HEK293 (cell line): Measurements from ENCODE around the gene AARS2.
A peak's percentile ranks its signal among the peaks of the same experiment; 100 is the strongest.
"Not testable (repeated sequence)": the region's sequence is repeated elsewhere in the genome, so short reads cannot be mapped to it uniquely, and the experiment has no call there.

Experiments
- CTCF ChIA-PET: fragments of 350-600 bp; formaldehyde crosslinking; extraction: SDS; loops from one replicate; lab custom pipeline; 2021; ENCODE audit warnings: antibody characterized with exemption; lab: Yijun Ruan, JAX
- POLR2A ChIA-PET: fragments of 300-600 bp; formaldehyde crosslinking; extraction: SDS; loops from one replicate; lab custom pipeline; 2020; ENCODE audit warnings: antibody characterized with exemption, inconsistent platforms; lab: Yijun Ruan, JAX
- H3K27ac ChIP-seq: fragments of 200-500 bp; sonication (Bioruptor generic); 2 replicates; pipeline ENCODE4 v1.5.1; 2014; ENCODE audit warnings: low read depth, low read length, control low read depth, inconsistent platforms; ENCODE audit errors: extremely low read depth
- H3K36me3 ChIP-seq, 2 experiments: fragments of 200-500 bp in 1 of 2; sonication (Bioruptor generic) in 1 of 2; 1 replicate in 1 of 2; 2 replicates in 1 of 2; pipeline ENCODE4 v1.5.1; 2014 to 2017; ENCODE audit warnings: inconsistent platforms in 2 of 2, low read length in 2 of 2; ENCODE audit not compliant: control insufficient read depth in 2 of 2, insufficient read depth in 1 of 2
- H3K4me1 ChIP-seq: fragments of 200-500 bp; sonication (Bioruptor generic); 2 replicates; pipeline ENCODE4 v1.5.1; 2014; ENCODE audit warnings: mild to moderate bottlenecking, low read length, inconsistent platforms; ENCODE audit not compliant: control insufficient read depth, insufficient read depth
- H3K4me3 ChIP-seq: 2 replicates; pipeline ENCODE4 v1.5.1; 2011; ENCODE audit warnings: low read depth, mild to moderate bottlenecking, control low read depth, low read length, moderate library complexity
- H3K9me3 ChIP-seq: fragments of 200-500 bp; sonication (Bioruptor generic); 2 replicates; pipeline ENCODE4 v1.5.1; 2014; ENCODE audit warnings: low read depth, low read length, inconsistent platforms; ENCODE audit not compliant: control insufficient read depth, insufficient read depth
- KLF1 ChIP-seq: fragments of 450-650 bp; formaldehyde crosslinking; IDR thresholded peaks from 2 replicates; pipeline ENCODE4 v1.5.1; 2016; ENCODE audit warnings: missing biosample characterization, missing genetic modification characterization
- KLF9 ChIP-seq: fragments of 450-650 bp; formaldehyde crosslinking; IDR thresholded peaks from 2 replicates; pipeline ENCODE4 v1.5.1; 2016; ENCODE audit warnings: missing biosample characterization, missing genetic modification characterization, low read depth
- SP2 ChIP-seq: fragments of 450-650 bp; formaldehyde crosslinking; IDR thresholded peaks from 2 replicates; pipeline ENCODE4 v1.5.1; 2016; ENCODE audit warnings: missing biosample characterization, missing genetic modification characterization
- YY2 ChIP-seq: fragments of 450-650 bp; formaldehyde crosslinking; IDR thresholded peaks from 2 replicates; pipeline ENCODE4 v1.5.1; 2016; ENCODE audit warnings: missing biosample characterization, missing genetic modification characterization
- ZNF146 ChIP-seq: fragments of 450-650 bp; formaldehyde crosslinking; IDR thresholded peaks from 2 replicates; pipeline ENCODE4 v1.5.1; 2016; ENCODE audit warnings: missing biosample characterization, missing genetic modification characterization
- ZNF157 ChIP-seq: fragments of 450-650 bp; formaldehyde crosslinking; IDR thresholded peaks from 2 replicates; pipeline ENCODE4 v1.5.1; 2016; ENCODE audit warnings: missing biosample characterization, missing genetic modification characterization
- ZNF19 ChIP-seq: fragments of 450-650 bp; formaldehyde crosslinking; IDR thresholded peaks from 2 replicates; pipeline ENCODE4; 2016; ENCODE audit warnings: missing biosample characterization, missing genetic modification characterization, low read depth
- ZNF23 ChIP-seq: fragments of 450-650 bp; formaldehyde crosslinking; IDR thresholded peaks from 2 replicates; pipeline ENCODE4 v1.5.1; 2016; ENCODE audit warnings: missing biosample characterization, missing genetic modification characterization, borderline replicate concordance
- ZNF341 ChIP-seq: fragments of 450-650 bp; formaldehyde crosslinking; IDR thresholded peaks from 2 replicates; pipeline ENCODE4; 2016; ENCODE audit warnings: low read depth, missing biosample characterization, missing genetic modification characterization
- ZNF426 ChIP-seq: fragments of 450-650 bp; formaldehyde crosslinking; IDR thresholded peaks from 2 replicates; pipeline ENCODE4 v1.5.1; 2017; ENCODE audit warnings: missing biosample characterization, missing genetic modification characterization, mild to moderate bottlenecking, inconsistent platforms, moderate library complexity
- ZNF510 ChIP-seq: fragments of 450-650 bp; formaldehyde crosslinking; IDR thresholded peaks from 2 replicates; pipeline ENCODE4 v1.5.1; 2018; ENCODE audit warnings: mild to moderate bottlenecking, missing genetic modification characterization, missing biosample characterization; ENCODE audit not compliant: insufficient replicate concordance
- ZNF600 ChIP-seq: fragments of 450-650 bp; formaldehyde crosslinking; IDR thresholded peaks from 2 replicates; pipeline ENCODE4 v1.5.1; 2016; ENCODE audit warnings: missing biosample characterization, missing genetic modification characterization
- ZNF660 ChIP-seq: fragments of 450-650 bp; IDR thresholded peaks from 2 replicates; pipeline ENCODE4 v1.5.1; 2018; ENCODE audit warnings: missing biosample characterization, mild to moderate bottlenecking, missing genetic modification characterization
- ZNF785 ChIP-seq: fragments of 450-650 bp; formaldehyde crosslinking; IDR thresholded peaks from 2 replicates; pipeline ENCODE4 v1.5.1; 2016; ENCODE audit warnings: missing biosample characterization, missing genetic modification characterization
- ZNF792 ChIP-seq: fragments of 450-650 bp; formaldehyde crosslinking; IDR thresholded peaks from 2 replicates; pipeline ENCODE4 v1.5.1; 2016; ENCODE audit warnings: missing biosample characterization, missing genetic modification characterization
- ZXDB ChIP-seq: fragments of 450-650 bp; formaldehyde crosslinking; IDR thresholded peaks from 2 replicates; pipeline ENCODE4 v1.5.1; 2016; ENCODE audit warnings: missing biosample characterization, missing genetic modification characterization
- TF ChIP-seq, protein P1 (sequence below): fragments of 450-650 bp; formaldehyde crosslinking; conservative IDR thresholded peaks from 2 replicates; pipeline ENCODE4 v1.5.1; 2016; ENCODE audit warnings: low read depth, missing biosample characterization, missing genetic modification characterization
- TF ChIP-seq, protein P2 (sequence below): fragments of 450-650 bp; formaldehyde crosslinking; IDR thresholded peaks from 2 replicates; pipeline ENCODE4 v1.5.1; 2016; ENCODE audit warnings: missing biosample characterization, missing genetic modification characterization

The AARS2 gene

DNA sequence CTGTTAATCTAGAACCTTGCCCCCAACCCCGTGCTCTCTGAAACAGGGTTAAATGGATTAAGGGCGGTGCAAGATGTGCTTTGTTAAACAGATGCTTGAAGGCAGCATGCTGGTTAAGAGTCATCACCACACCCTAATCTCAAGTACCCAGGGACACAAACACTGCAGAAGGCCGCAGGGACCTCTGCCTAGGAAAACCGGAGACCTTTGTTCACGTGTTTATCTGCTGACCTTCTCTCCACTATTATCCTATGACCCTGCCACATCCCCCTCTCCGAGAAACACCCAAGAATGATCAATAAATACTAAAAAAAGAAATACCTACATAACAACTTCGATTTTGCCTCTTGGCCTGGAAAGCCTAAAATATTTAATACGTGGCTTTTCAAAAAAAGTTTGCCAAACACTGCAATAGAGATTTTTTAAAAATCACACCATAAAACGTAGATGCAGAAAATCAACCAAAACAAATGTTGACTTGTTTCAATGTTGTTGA is 4.0 kb upstream of the AARS2 start:
- H3K9me3 ChIP-seq, H3K4me3 ChIP-seq, H3K36me3 ChIP-seq, POLR2A ChIA-PET, H3K27ac ChIP-seq, H3K4me1 ChIP-seq: not testable (repeated sequence)
- CTCF ChIA-PET = interaction anchor here (1.9 kb wide), 1 partner anchor 22 kb away, joined by 8 read pairs; no protein-coding TSS in a partner anchor
- 0 out of 2 replicates have a peak, but pooled peaks have one; percentile 24 for TF ChIP-seq KLF1
- TF ChIP-seq, all 188 proteins: peak for 1; not testable (repeated sequence) for 187

DNA sequence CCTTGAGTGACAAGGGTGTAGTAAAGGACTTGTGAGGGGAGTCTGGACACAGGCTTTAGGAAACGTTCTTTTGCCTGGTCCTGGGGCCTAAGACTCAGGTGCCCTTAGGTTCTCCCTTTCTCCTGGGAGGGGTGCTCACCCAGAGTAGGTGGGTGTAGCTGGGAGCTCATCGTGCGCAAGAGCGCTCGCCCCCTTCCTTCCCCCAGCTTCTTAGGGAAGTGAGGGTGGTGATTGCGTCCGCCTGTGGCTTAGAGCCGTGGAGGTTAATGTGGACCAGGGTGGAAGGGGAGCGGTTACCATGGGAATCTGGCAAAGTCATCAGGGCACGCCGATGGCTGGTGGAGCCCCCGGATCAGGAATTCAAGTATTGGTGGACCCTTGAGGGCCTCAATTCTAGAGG is 3.3 kb upstream of the AARS2 start:
- H3K27ac ChIP-seq = no peak overlapping the region
- no peak overlapping the region for H3K4me3 ChIP-seq
- peaks cover 0 to 7% of the 10 kb centered on the region in 2 experiments; a peak in 1 of 3 replicates for H3K36me3 ChIP-seq
- ChIA-PET CTCF (no interaction called here), POLR2A (no interaction called here)
- H3K4me1 ChIP-seq = peaks cover 5% of the 10 kb centered on the region; the same call in 1 of the 2 replicates
- TF ChIP-seq ZNF510 (tag by site-specific recombination) (no peak), ZNF341 (tag by site-specific recombination) (no peak), ZNF157 (no peak), SP2 (tag by site-specific recombination) (no peak), ZNF146 (tag by site-specific recombination) (no peak), ZNF23 (tag by site-specific recombination) (no peak), ZNF660 (tag by site-specific recombination) (no peak), ZNF426 (tag by site-specific recombination) (no peak), ZNF600 (no peak), KLF9 (no peak)
- H3K9me3 ChIP-seq = no peaks in the 10 kb centered on the region

DNA sequence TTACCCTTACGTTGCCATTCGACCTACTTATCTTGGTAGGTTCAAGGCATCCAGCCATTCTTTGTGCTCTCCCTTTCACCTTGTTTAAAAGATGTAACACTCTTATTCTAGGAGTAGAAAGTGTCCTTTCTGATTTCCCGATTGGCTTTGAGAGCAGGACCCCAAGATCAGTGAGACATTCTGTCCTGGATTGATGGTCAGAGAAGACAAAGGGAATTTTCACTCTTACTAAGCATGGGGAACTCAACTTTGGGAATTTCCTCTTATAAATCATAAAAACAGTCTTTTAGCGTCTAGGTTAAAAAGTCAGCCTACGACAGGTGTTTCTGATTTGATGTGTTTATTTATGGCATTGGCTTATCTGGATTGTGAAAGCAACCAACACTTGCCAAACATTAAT is 2.8 kb upstream of the AARS2 start:
- ChIA-PET CTCF (interaction anchor here (1.9 to 8.8 kb wide), 3 partner anchors 11 to 47 kb away, joined by 9 to 89 read pairs (median 18); partner anchors contain the start of gene TMEM151B), POLR2A (no interaction called here)
- Histone ChIP-seq H3K4me1 (peaks cover 5% of the 10 kb centered on the region; the same call in 1 of the 2 replicates), H3K36me3 (peaks cover 0 to 13% of the 10 kb centered on the region in 2 experiments; a peak in 1 of 3 replicates), H3K4me3 (no peak overlapping the region), H3K9me3 (no peaks in the 10 kb centered on the region), H3K27ac (no peak overlapping the region)
- TF ChIP-seq ZNF510 (tag by site-specific recombination) (no peak), YY2 (tag by site-specific recombination) (no peak), ZNF785 (tag by site-specific recombination) (no peak), ZNF792 (no peak), ZXDB (tag by site-specific recombination) (no peak), ZNF19 (tag by site-specific recombination) (no peak)
- TF ChIP-seq, protein P1, sequence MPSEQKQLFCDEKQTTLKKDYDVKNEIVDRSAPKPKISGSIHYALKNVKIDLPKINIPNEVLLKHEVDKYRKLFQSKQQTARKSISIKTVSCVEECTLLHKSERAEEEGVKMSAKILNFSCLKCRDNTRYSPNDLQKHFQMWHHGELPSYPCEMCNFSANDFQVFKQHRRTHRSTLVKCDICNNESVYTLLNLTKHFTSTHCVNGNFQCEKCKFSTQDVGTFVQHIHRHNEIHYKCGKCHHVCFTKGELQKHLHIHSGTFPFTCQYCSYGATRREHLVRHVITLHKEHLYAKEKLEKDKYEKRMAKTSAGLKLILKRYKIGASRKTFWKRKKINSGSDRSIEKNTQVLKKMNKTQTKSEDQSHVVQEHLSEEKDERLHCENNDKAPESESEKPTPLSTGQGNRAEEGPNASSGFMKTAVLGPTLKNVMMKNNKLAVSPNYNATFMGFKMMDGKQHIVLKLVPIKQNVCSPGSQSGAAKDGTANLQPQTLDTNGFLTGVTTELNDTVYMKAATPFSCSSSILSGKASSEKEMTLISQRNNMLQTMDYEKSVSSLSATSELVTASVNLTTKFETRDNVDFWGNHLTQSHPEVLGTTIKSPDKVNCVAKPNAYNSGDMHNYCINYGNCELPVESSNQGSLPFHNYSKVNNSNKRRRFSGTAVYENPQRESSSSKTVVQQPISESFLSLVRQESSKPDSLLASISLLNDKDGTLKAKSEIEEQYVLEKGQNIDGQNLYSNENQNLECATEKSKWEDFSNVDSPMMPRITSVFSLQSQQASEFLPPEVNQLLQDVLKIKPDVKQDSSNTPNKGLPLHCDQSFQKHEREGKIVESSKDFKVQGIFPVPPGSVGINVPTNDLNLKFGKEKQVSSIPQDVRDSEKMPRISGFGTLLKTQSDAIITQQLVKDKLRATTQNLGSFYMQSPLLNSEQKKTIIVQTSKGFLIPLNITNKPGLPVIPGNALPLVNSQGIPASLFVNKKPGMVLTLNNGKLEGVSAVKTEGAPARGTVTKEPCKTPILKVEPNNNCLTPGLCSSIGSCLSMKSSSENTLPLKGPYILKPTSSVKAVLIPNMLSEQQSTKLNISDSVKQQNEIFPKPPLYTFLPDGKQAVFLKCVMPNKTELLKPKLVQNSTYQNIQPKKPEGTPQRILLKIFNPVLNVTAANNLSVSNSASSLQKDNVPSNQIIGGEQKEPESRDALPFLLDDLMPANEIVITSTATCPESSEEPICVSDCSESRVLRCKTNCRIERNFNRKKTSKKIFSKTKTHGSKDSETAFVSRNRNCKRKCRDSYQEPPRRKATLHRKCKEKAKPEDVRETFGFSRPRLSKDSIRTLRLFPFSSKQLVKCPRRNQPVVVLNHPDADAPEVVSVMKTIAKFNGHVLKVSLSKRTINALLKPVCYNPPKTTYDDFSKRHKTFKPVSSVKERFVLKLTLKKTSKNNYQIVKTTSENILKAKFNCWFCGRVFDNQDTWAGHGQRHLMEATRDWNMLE (tag by site-specific recombination) = no peak
- TF ChIP-seq, protein P2, sequence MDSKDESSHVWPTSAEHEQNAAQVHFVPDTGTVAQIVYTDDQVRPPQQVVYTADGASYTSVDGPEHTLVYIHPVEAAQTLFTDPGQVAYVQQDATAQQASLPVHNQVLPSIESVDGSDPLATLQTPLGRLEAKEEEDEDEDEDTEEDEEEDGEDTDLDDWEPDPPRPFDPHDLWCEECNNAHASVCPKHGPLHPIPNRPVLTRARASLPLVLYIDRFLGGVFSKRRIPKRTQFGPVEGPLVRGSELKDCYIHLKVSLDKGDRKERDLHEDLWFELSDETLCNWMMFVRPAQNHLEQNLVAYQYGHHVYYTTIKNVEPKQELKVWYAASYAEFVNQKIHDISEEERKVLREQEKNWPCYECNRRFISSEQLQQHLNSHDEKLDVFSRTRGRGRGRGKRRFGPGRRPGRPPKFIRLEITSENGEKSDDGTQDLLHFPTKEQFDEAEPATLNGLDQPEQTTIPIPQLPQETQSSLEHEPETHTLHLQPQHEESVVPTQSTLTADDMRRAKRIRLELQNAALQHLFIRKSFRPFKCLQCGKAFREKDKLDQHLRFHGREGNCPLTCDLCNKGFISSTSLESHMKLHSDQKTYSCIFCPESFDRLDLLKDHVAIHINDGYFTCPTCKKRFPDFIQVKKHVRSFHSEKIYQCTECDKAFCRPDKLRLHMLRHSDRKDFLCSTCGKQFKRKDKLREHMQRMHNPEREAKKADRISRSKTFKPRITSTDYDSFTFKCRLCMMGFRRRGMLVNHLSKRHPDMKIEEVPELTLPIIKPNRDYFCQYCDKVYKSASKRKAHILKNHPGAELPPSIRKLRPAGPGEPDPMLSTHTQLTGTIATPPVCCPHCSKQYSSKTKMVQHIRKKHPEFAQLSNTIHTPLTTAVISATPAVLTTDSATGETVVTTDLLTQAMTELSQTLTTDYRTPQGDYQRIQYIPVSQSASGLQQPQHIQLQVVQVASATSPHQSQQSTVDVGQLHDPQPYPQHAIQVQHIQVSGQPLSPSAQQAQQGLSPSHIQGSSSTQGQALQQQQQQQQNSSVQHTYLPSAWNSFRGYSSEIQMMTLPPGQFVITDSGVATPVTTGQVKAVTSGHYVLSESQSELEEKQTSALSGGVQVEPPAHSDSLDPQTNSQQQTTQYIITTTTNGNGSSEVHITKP (tag by site-specific recombination) = no peak
